Right lobe of liver (tissue), 4 donors: Measurements from ENCODE around the gene SLC2A2.

Experiments used
- CTCF ChIP-seq, 4 donors: fragments of 200-600 bp in 3 of 4; fragments of 450-650 bp in 1 of 4; IDR thresholded peaks; one replicate each; pipeline versions ENCODE4 v1.5.1 to v1.8.0; 2016 to 2022; ENCODE audit warnings: antibody characterized with exemption in 4 of 4, mild to moderate bottlenecking in 2 of 4
- POLR2A ChIP-seq: fragments of 450-650 bp; IDR thresholded peaks from one replicate; pipeline ENCODE4 v1.6.1; 2017; ENCODE audit warnings: antibody characterized with exemption, mild to moderate bottlenecking
- donor health status: DM: no; HTN: no; CAD: no.
- donor health status: DM: no; HTN: no; CAD: no.
- donor health status: DM: no; HTN: yes; CAD: no.

DNA sequence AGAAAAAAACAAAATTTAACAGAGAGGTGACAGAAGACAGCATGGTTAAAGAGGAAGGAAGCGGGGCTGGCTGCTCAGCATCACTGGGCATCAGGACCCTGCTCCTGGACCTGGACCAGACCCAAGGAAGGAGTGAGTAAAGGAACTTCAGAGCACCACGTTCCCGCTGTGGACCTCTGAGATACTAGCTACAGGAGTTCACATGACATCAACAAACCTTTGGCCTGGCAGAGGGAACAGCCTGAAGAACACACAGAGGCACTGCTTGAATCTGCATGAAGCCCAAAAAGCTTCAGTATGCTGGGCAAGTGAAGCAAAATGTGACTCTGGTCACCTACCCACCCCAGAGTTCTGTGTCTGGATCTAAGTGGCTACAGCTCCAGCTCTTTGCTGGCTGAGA is 38.1 kb downstream of the SLC2A2 start:
- no peak for TF ChIP-seq CTCF (IDR thresholded peaks at IDR 0.05)
- no peak for TF ChIP-seq POLR2A
